ENCODE measurements around the gene ANO10.

DNA sequence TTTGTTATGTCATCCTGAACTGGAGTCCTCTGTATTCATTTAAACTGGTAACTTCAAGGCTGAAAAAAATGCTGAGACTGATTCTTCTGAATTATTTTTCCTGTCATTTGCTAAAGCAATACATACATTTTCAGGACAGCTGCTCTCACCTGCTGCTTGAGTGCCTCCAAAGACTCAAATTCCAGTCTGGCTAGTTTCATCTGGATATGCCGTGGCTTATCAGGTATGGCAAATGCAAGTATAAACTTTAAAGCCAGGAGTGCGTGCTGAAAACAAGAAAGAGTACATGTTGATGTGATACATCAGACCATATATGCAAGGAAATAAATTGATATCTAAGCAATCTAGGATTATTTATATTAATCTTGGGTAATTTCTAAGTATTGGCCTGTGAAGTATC is 189.3 kb downstream of the ANO10 start:
- TF ChIP-seq POLR2A (IDR thresholded peaks at IDR 0.05): no peak
- TF ChIP-seq CTCF (IDR thresholded peaks at IDR 0.05): no peak
- TF ChIP-seq POLR2AphosphoS5 (IDR thresholded peaks at IDR 0.05): no peak
